SK-N-SH treated with all-trans-retinoic acid at 6 μM for 48 hours (cell line): ENCODE measurements around the gene LIPM.

Experiments
- ATAC-seq: fragments of 200-7000 bp; cut with Tn5 transposase; 3 replicates; pipeline ENCODE4 v1.9.1; 2020; ENCODE audit warnings: mild to moderate bottlenecking, moderate library complexity
- ARNTL ChIP-seq: fragments of 450-650 bp; formaldehyde crosslinking; IDR thresholded peaks from 2 replicates; pipeline ENCODE4 v1.5.0; 2020; ENCODE audit warnings: low read depth, mild to moderate bottlenecking, moderate library complexity, borderline replicate concordance
- BACH2 ChIP-seq: fragments of 250-450 bp; sonication (Bioruptor Pico); IDR thresholded peaks from 2 replicates; pipeline ENCODE4 v1.9.0; 2021; ENCODE audit warnings: mild to moderate bottlenecking, borderline replicate concordance
- CREB5 ChIP-seq: fragments of 250-450 bp; sonication (Bioruptor Pico); IDR thresholded peaks from 2 replicates; pipeline ENCODE4 v1.5.1; 2020; ENCODE audit warnings: low read depth, mild to moderate bottlenecking, moderate library complexity
- CSDC2 ChIP-seq: fragments of 250-450 bp; sonication (Bioruptor Pico); IDR thresholded peaks from 2 replicates; pipeline ENCODE4 v1.5.0; 2020; ENCODE audit warnings: mild to moderate bottlenecking, moderate library complexity
- CSRNP3 ChIP-seq: fragments of 250-450 bp; sonication (Bioruptor Pico); IDR thresholded peaks from 2 replicates; pipeline ENCODE4 v1.5.1; 2021; ENCODE audit warnings: mild to moderate bottlenecking, moderate library complexity
- ESRRG ChIP-seq: fragments of 250-450 bp; sonication (Bioruptor Pico); IDR thresholded peaks from 2 replicates; pipeline ENCODE4 v1.6.1; 2021; ENCODE audit warnings: mild to moderate bottlenecking
- GLIS3 ChIP-seq: fragments of 250-450 bp; sonication (Bioruptor Pico); IDR thresholded peaks from 2 replicates; pipeline ENCODE4 v1.5.0; 2020; ENCODE audit warnings: mild to moderate bottlenecking, moderate library complexity
- ISL1 ChIP-seq: fragments of 250-450 bp; sonication (Bioruptor Pico); IDR thresholded peaks from 2 replicates; pipeline ENCODE4 v2.1.2; 2022; ENCODE audit warnings: mild to moderate bottlenecking, moderate library complexity
- OSR1 ChIP-seq: fragments of 250-450 bp; sonication (Bioruptor Pico); IDR thresholded peaks from 2 replicates; pipeline ENCODE4 v1.8.0; 2022; ENCODE audit warnings: moderate library complexity, mild to moderate bottlenecking, inconsistent platforms
- PPARA ChIP-seq: fragments of 250-450 bp; sonication (Bioruptor Pico); IDR thresholded peaks from 2 replicates; pipeline ENCODE4 v1.5.0; 2020; ENCODE audit warnings: mild to moderate bottlenecking, borderline replicate concordance
- RARB ChIP-seq: fragments of 250-450 bp; sonication (Bioruptor Pico); IDR thresholded peaks from 2 replicates; pipeline ENCODE4 v1.8.0; 2021; ENCODE audit warnings: mild to moderate bottlenecking, moderate library complexity
- SNAI2 ChIP-seq: fragments of 250-450 bp; sonication (Bioruptor Pico); IDR thresholded peaks from 2 replicates; pipeline ENCODE4 v1.5.0; 2020; ENCODE audit warnings: mild to moderate bottlenecking, moderate library complexity
- TCF4 ChIP-seq: fragments of 250-450 bp; sonication (Bioruptor Pico); IDR thresholded peaks from 2 replicates; pipeline ENCODE4 v1.8.0; 2021; ENCODE audit warnings: mild to moderate bottlenecking, moderate library complexity, borderline replicate concordance
- TOX ChIP-seq: fragments of 250-450 bp; sonication (Bioruptor Pico); IDR thresholded peaks from 2 replicates; pipeline ENCODE4 v1.8.0; 2021; ENCODE audit warnings: mild to moderate bottlenecking, moderate library complexity, borderline replicate concordance
- ZC3H10 ChIP-seq: fragments of 250-450 bp; sonication (Bioruptor Pico); IDR thresholded peaks from 2 replicates; pipeline ENCODE4 v1.5.1; 2021; ENCODE audit warnings: mild to moderate bottlenecking, moderate library complexity
- ZFP3 ChIP-seq: fragments of 250-450 bp; sonication (Bioruptor Pico); IDR thresholded peaks from 2 replicates; pipeline ENCODE4 v1.5.0; 2020; ENCODE audit warnings: mild to moderate bottlenecking, moderate library complexity
- ZFP30 ChIP-seq: fragments of 450-650 bp; formaldehyde crosslinking; IDR thresholded peaks from 2 replicates; pipeline ENCODE4 v1.5.0; 2022; ENCODE audit warnings: mild to moderate bottlenecking, moderate library complexity
- ZNF565 ChIP-seq: fragments of 450-650 bp; formaldehyde crosslinking; conservative IDR thresholded peaks from 2 replicates; pipeline ENCODE4 v1.5.0; 2020; ENCODE audit warnings: low read depth, mild to moderate bottlenecking, moderate library complexity
- ZNF70 ChIP-seq: fragments of 450-650 bp; formaldehyde crosslinking; IDR thresholded peaks from 2 replicates; pipeline ENCODE4 v1.5.0; 2020; ENCODE audit warnings: mild to moderate bottlenecking, moderate library complexity
- TF ChIP-seq, protein P1 (sequence below): fragments of 250-450 bp; sonication (Bioruptor Pico); IDR thresholded peaks from 2 replicates; pipeline ENCODE4 v1.5.0; 2020; ENCODE audit warnings: mild to moderate bottlenecking, moderate library complexity
- TF ChIP-seq, protein P2 (sequence below): fragments of 250-450 bp; sonication (Bioruptor Pico); IDR thresholded peaks from 2 replicates; pipeline ENCODE4 v1.8.0; 2021; ENCODE audit warnings: low read depth, mild to moderate bottlenecking, moderate library complexity, borderline replicate concordance

Gene LIPM

GRCh38 chr10:88762906-88763305, 39.6 kb upstream of the LIPM start:
- ATAC-seq, result no peak
- TF ChIP-seq ZFP30 (CRISPR knock-in tag) (no peak), TCF4 (CRISPR knock-in tag) (no peak), OSR1 (CRISPR knock-in tag) (no peak), ISL1 (CRISPR knock-in tag) (no peak), PPARA (CRISPR knock-in tag) (no peak), CSDC2 (CRISPR knock-in tag) (no peak), ZC3H10 (CRISPR knock-in tag) (no peak), GLIS3 (CRISPR knock-in tag) (no peak)
- TF ChIP-seq, all 23 proteins: peak for 0

DNA sequence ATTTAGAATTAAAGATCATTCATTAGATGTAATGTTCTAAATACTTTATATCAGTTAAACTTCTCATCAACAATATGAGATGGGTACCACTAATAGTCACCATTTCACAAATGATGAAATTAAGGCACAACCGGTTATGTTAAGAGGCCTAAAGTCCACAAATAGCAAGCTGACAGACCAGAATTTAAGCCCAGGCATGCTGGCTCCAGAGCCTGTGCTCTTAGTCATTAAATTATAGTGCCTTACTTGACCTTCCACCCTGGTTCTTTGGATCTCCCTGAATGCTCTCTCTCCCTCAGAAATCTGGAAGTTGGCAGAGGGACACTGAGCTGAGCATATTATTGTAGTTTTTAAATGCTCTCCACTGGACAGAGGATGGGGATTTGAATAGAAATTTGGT, 39.1 kb upstream of the LIPM start:
- no peak for ATAC-seq
- no peak for TF ChIP-seq ZNF565 (CRISPR knock-in tag)
- TF ChIP-seq RARB (CRISPR knock-in tag), result no peak
- no peak for TF ChIP-seq SNAI2 (CRISPR knock-in tag)
- TF ChIP-seq ARNTL (CRISPR knock-in tag), result no peak
- TF ChIP-seq ESRRG (CRISPR knock-in tag), result no peak
- TF ChIP-seq ZFP30 (CRISPR knock-in tag), result no peak
- no peak for TF ChIP-seq OSR1 (CRISPR knock-in tag)
- TF ChIP-seq ZFP3 (CRISPR knock-in tag), result no peak
- no peak for TF ChIP-seq ZNF70 (CRISPR knock-in tag)
- TF ChIP-seq BACH2, result no peak
- TF ChIP-seq PPARA (CRISPR knock-in tag), result no peak
- TF ChIP-seq, protein P1, sequence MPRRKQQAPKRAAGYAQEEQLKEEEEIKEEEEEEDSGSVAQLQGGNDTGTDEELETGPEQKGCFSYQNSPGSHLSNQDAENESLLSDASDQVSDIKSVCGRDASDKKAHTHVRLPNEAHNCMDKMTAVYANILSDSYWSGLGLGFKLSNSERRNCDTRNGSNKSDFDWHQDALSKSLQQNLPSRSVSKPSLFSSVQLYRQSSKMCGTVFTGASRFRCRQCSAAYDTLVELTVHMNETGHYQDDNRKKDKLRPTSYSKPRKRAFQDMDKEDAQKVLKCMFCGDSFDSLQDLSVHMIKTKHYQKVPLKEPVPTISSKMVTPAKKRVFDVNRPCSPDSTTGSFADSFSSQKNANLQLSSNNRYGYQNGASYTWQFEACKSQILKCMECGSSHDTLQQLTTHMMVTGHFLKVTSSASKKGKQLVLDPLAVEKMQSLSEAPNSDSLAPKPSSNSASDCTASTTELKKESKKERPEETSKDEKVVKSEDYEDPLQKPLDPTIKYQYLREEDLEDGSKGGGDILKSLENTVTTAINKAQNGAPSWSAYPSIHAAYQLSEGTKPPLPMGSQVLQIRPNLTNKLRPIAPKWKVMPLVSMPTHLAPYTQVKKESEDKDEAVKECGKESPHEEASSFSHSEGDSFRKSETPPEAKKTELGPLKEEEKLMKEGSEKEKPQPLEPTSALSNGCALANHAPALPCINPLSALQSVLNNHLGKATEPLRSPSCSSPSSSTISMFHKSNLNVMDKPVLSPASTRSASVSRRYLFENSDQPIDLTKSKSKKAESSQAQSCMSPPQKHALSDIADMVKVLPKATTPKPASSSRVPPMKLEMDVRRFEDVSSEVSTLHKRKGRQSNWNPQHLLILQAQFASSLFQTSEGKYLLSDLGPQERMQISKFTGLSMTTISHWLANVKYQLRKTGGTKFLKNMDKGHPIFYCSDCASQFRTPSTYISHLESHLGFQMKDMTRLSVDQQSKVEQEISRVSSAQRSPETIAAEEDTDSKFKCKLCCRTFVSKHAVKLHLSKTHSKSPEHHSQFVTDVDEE (CRISPR knock-in tag), result no peak
- no peak for TF ChIP-seq CSRNP3 (CRISPR knock-in tag)
- TF ChIP-seq ISL1 (CRISPR knock-in tag), result no peak
- TF ChIP-seq GLIS3 (CRISPR knock-in tag), result no peak
- TF ChIP-seq TOX (CRISPR knock-in tag), result no peak

DNA sequence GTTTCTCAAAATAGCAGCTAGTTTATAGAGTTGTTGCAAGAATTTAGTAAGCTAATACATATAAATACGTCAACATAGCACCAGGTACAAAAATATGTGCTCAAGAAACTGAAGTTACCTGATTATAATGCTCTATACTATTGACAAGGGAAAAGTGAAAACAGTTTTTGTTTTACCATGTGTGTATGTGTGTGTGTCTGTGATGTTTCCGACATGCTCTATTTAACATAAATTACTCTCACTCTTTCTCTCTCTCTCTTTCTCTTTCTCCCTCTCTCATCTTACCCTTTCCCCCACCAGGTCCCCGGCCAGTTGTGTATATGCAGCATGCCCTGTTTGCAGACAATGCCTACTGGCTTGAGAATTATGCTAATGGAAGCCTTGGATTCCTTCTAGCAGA, 38.4 kb upstream of the LIPM start:
- ATAC-seq, result no peak

DNA sequence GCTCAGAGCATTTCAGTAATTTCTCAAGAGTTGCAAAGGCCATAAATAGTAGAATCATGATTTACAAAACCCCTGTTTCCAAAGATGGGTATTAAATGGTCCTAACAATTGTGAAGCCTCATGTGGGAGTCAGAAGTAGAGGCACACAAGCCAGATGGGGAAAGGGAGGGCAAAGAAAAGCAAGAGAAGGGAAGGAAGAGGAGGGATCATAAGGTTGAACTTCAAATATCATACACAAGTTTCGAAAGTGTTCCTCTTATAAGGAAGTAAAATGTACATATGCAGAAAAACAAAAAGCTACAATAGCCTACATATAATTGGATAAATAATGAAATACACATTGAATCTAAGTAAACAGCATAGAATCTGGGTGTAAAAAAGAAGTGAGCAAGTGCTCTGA, 36.7 kb upstream of the LIPM start:
- TF ChIP-seq PPARA (CRISPR knock-in tag), result no peak
- TF ChIP-seq CREB5 (CRISPR knock-in tag), result no peak
- TF ChIP-seq GLIS3 (CRISPR knock-in tag), result no peak
- no peak for TF ChIP-seq TCF4 (CRISPR knock-in tag)
- TF ChIP-seq ZNF70 (CRISPR knock-in tag), result no peak
- TF ChIP-seq BACH2, result no peak
- TF ChIP-seq, protein P2, sequence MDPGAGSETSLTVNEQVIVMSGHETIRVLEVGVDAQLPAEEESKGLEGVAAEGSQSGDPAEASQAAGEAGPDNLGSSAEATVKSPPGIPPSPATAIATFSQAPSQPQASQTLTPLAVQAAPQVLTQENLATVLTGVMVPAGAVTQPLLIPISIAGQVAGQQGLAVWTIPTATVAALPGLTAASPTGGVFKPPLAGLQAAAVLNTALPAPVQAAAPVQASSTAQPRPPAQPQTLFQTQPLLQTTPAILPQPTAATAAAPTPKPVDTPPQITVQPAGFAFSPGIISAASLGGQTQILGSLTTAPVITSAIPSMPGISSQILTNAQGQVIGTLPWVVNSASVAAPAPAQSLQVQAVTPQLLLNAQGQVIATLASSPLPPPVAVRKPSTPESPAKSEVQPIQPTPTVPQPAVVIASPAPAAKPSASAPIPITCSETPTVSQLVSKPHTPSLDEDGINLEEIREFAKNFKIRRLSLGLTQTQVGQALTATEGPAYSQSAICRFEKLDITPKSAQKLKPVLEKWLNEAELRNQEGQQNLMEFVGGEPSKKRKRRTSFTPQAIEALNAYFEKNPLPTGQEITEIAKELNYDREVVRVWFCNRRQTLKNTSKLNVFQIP (CRISPR knock-in tag), result no peak
- no peak for TF ChIP-seq SNAI2 (CRISPR knock-in tag)
- no peak for TF ChIP-seq ZFP30 (CRISPR knock-in tag)
- no peak for TF ChIP-seq ZFP3 (CRISPR knock-in tag)
- no peak for TF ChIP-seq TOX (CRISPR knock-in tag)
- no peak for TF ChIP-seq OSR1 (CRISPR knock-in tag)
- ATAC-seq, result no peak

More for the DNA sequence above, 38.4 kb upstream of the LIPM start:
- TF ChIP-seq CSDC2 (CRISPR knock-in tag) (no peak), ZNF565 (CRISPR knock-in tag) (no peak), ZC3H10 (CRISPR knock-in tag) (no peak), ISL1 (CRISPR knock-in tag) (no peak), TOX (CRISPR knock-in tag) (no peak), ZFP3 (CRISPR knock-in tag) (no peak), TCF4 (CRISPR knock-in tag) (no peak)
- TF ChIP-seq, protein P1 (CRISPR knock-in tag), result no peak
- TF ChIP-seq, all 23 proteins: peak for 0
